ENCODE data around the gene AKAP12.

DNA sequence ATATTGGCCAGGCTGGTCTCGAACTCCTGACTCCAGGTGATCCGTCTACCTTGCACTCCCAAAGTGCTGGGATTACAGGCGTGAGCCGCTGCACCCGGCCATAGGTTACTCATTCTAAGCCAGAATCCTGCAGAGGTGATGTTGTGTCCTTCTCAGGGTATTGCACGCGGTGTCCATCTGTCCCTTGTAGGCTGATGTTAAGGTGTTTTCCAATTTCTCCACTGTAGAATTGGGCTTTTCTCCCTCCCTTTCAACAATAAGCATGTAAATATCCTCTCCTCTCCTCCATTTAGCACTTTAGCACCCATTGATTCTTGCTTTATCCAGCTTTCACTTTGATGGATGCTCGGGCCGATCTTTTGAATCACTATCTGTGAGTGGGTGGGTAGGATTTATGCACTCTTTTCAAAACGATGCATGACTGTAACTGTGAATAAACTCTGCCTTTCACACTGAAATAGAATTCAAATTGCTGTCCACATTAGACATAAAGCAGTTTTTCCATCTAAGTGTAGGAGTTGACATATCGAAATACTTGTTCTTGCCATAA lies 99.0 kb downstream of the AKAP12 start:
- TF ChIP-seq, protein P1, sequence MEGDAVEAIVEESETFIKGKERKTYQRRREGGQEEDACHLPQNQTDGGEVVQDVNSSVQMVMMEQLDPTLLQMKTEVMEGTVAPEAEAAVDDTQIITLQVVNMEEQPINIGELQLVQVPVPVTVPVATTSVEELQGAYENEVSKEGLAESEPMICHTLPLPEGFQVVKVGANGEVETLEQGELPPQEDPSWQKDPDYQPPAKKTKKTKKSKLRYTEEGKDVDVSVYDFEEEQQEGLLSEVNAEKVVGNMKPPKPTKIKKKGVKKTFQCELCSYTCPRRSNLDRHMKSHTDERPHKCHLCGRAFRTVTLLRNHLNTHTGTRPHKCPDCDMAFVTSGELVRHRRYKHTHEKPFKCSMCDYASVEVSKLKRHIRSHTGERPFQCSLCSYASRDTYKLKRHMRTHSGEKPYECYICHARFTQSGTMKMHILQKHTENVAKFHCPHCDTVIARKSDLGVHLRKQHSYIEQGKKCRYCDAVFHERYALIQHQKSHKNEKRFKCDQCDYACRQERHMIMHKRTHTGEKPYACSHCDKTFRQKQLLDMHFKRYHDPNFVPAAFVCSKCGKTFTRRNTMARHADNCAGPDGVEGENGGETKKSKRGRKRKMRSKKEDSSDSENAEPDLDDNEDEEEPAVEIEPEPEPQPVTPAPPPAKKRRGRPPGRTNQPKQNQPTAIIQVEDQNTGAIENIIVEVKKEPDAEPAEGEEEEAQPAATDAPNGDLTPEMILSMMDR (IDR thresholded peaks at IDR 0.05; ENCODE audit: low read length): no peak
- TF ChIP-seq EZH2 (optimal IDR thresholded peaks at IDR 0.05; ENCODE audit: low read depth, low read length) (no peak), EZH2phosphoT487 (IDR thresholded peaks at IDR 0.05; ENCODE audit: low read length) (no peak)

Measured in MM.1S (cell line).